K562 (cell line): ENCODE measurements around the gene JUNB. TPM values are rescaled to one million over a fixed set of nuclear protein-coding genes. Genes with fewer than 3 reads are reported as not detected.

Experiments used
- ATAC-seq: fragments of 200-7000 bp; cut with Tn5 transposase; 3 replicates; pipeline ENCODE4 v1.9.1; 2020; ENCODE audit warnings: moderate library complexity
- BruUV-seq: library from RNA; stranded (reverse); fragments of 400-500 nt; replicated peaks from 2 replicates; lab custom pipeline; 2021; lab: Mats Ljungman, UMichigan
- CTCF ChIA-PET: fragments of 300-600 bp; formaldehyde crosslinking; extraction: SDS; loops from one replicate; lab custom pipeline; 2021; ENCODE audit warnings: low intra/inter-chr PET ratio; lab: Yijun Ruan, JAX
- POLR2A ChIA-PET: fragments of 300-600, 350-650 bp; sonication (Branson Sonifier 250); formaldehyde crosslinking; extraction: SDS; loops from one replicate; lab custom pipeline; 2021; ENCODE audit warnings: antibody characterized with exemption, inconsistent platforms; lab: Yijun Ruan, JAX
- DNase-seq, 4 experiments: peaks; one replicate each; pipeline versions ENCODE4 v3.0.0 to v3.0.0-alpha.2; 2011 to 2018; ENCODE audit warnings: low spot score in 3 of 4, mixed read lengths in 3 of 4; ENCODE audit errors: extremely low read depth in 1 of 4
- FAIRE-seq: peaks from 2 replicates; lab custom pipeline; 2011; peaks lifted over from hg19 to GRCh38; lab: Jason Lieb, UNC
- H2AFZ ChIP-seq: 2 replicates; pipeline ENCODE4 v1.6.0; 2011; ENCODE audit warnings: low read depth, low read length, control low read depth, inconsistent platforms
- H3K27ac ChIP-seq: fragments of 200-600 bp; 3 replicates; pipeline ENCODE4 v1.8.0; 2011; ENCODE audit warnings: low read depth, mild to moderate bottlenecking, control low read depth, inconsistent platforms, low read length, moderate library complexity, mixed read lengths; ENCODE audit errors: extremely low read depth
- H3K27me3 ChIP-seq, 2 experiments: fragments of 300-600 bp in 1 of 2; 2 replicates in 1 of 2; 3 replicates in 1 of 2; pipeline versions ENCODE4 v1.6.0 to v1.8.0; 2011; ENCODE audit warnings: inconsistent platforms in 2 of 2, low read length in 2 of 2, mild to moderate bottlenecking in 1 of 2, mixed read lengths in 1 of 2, moderate library complexity in 1 of 2; ENCODE audit not compliant: control insufficient read depth in 2 of 2, insufficient read depth in 2 of 2
- H3K36me3 ChIP-seq: fragments of 300-600 bp; 3 replicates; pipeline ENCODE4 v1.8.0; 2011; ENCODE audit warnings: mild to moderate bottlenecking, low read length, inconsistent platforms; ENCODE audit not compliant: control insufficient read depth, insufficient read depth
- H3K4me1 ChIP-seq, 2 experiments: fragments of 200-600 bp in 1 of 2; replicated peaks in 1 of 2; 2 replicates in 1 of 2; 3 replicates in 1 of 2; pipeline versions ENCODE4 v1.5.1 to v1.8.0; 2011; ENCODE audit warnings: inconsistent platforms in 2 of 2, low read length in 2 of 2, mild to moderate bottlenecking in 1 of 2, mixed read lengths in 1 of 2, moderate library complexity in 1 of 2; ENCODE audit not compliant: control insufficient read depth in 2 of 2, insufficient read depth in 2 of 2
- H3K4me2 ChIP-seq: 2 replicates; pipeline ENCODE4 v1.6.1; 2011; ENCODE audit warnings: low read length, control low read depth, inconsistent platforms, mixed read lengths; ENCODE audit not compliant: insufficient read depth
- H3K4me3 ChIP-seq: fragments of 200-600 bp; sonication (generic), shearing (Covaris generic); 2 replicates; pipeline ENCODE4 v1.5.1; 2016; ENCODE audit warnings: control low read depth, inconsistent platforms
- H3K79me2 ChIP-seq: fragments of 200-600 bp; 3 replicates; pipeline ENCODE4 v1.8.0; 2011; ENCODE audit warnings: low read length, inconsistent platforms; ENCODE audit not compliant: control insufficient read depth, insufficient read depth
- H3K9ac ChIP-seq, 2 experiments: 2 replicates each; pipeline versions ENCODE4 v1.6.0 to v1.6.1; 2011; ENCODE audit warnings: low read depth in 2 of 2, low read length in 2 of 2, control low read depth in 1 of 2, inconsistent platforms in 1 of 2, mild to moderate bottlenecking in 1 of 2, mixed read lengths in 1 of 2; ENCODE audit not compliant: insufficient read depth in 1 of 2
- H3K9me1 ChIP-seq: one replicate; pipeline ENCODE4 v1.6.0; 2011; ENCODE audit warnings: inconsistent platforms, mild to moderate bottlenecking, low read length, moderate library complexity; ENCODE audit not compliant: control insufficient read depth, insufficient read depth
- H3K9me3 ChIP-seq: replicated peaks from 2 replicates; pipeline ENCODE4 v1.5.1; 2011; ENCODE audit warnings: low read depth, low read length, inconsistent platforms; ENCODE audit not compliant: control insufficient read depth, insufficient read depth
- H4K20me1 ChIP-seq: replicated peaks from 2 replicates; pipeline ENCODE4 v1.6.1; 2011; ENCODE audit warnings: low read length, inconsistent platforms, mixed read lengths; ENCODE audit not compliant: control insufficient read depth, insufficient read depth
- COPS2 ChIP-seq: fragments of 450-650 bp; conservative IDR thresholded peaks from 2 replicates; pipeline ENCODE4 v1.6.1; 2016; ENCODE audit warnings: mild to moderate bottlenecking, moderate library complexity
- HDAC2 ChIP-seq: fragments of 450-650 bp; IDR thresholded peaks from 2 replicates; pipeline ENCODE4 v1.6.1; 2016; ENCODE audit warnings: mild to moderate bottlenecking
- HNRNPK ChIP-seq: fragments of 200-400 bp; formaldehyde crosslinking; IDR thresholded peaks from one replicate; pipeline ENCODE4 v1.6.1; 2018; ENCODE audit warnings: mild to moderate bottlenecking, low read depth, low read length; ENCODE audit not compliant: poor library complexity, severe bottlenecking
- IRF9 ChIP-seq: fragments of 450-650 bp; IDR thresholded peaks from 2 replicates; pipeline ENCODE4 v1.6.1; 2016; ENCODE audit warnings: missing biosample characterization, missing genetic modification characterization
- MED1 ChIP-seq: sonication (generic); formaldehyde crosslinking; IDR thresholded peaks from 2 replicates; pipeline ENCODE4 v1.8.1; 2023; ENCODE audit warnings: missing genetic modification reagents, borderline replicate concordance
- NFE2 ChIP-seq: IDR thresholded peaks from 2 replicates; pipeline ENCODE4 v1.6.1; 2014; ENCODE audit warnings: antibody characterized with exemption, low read depth
- NR3C1 ChIP-seq: sonication (generic); formaldehyde crosslinking; IDR thresholded peaks from 2 replicates; pipeline ENCODE4 v1.8.1; 2022; ENCODE audit warnings: missing genetic modification reagents
- RBM14 ChIP-seq: fragments of 200-400 bp; formaldehyde crosslinking; IDR thresholded peaks from 2 replicates; pipeline ENCODE4 v1.6.1; 2018; ENCODE audit warnings: low read depth, mild to moderate bottlenecking, low read length, moderate library complexity, borderline replicate concordance; ENCODE audit not compliant: insufficient read depth
- TAF7 ChIP-seq: fragments of 450-650 bp; IDR thresholded peaks from 2 replicates; pipeline ENCODE4 v1.6.1; 2016; ENCODE audit warnings: missing genetic modification characterization, missing compliant biosample characterization
- TFE3 ChIP-seq: fragments of 450-650 bp; formaldehyde crosslinking; IDR thresholded peaks from 2 replicates; pipeline ENCODE4 v1.4.0; 2020; ENCODE audit warnings: mild to moderate bottlenecking, mixed read lengths
- ZNF277 ChIP-seq: fragments of 250-450 bp; sonication (Bioruptor Pico); IDR thresholded peaks from 2 replicates; pipeline ENCODE4 v1.8.0; 2022; ENCODE audit warnings: inconsistent platforms, mild to moderate bottlenecking, moderate library complexity, borderline replicate concordance
- WGBS: fragments of 100-300 bp; shearing (Covaris generic); methylation state at CpG from one replicate; pipeline ENCODE4 v1.1.6; 2016; ENCODE audit warnings: low coverage, mixed read lengths; ENCODE audit not compliant: insufficient coverage; ENCODE audit errors: missing lambda C conversion rate; 5-methylcytosine and 5-hydroxymethylcytosine counted together
- in situ Hi-C: fragments of 300-500 bp; cut with MboI; formaldehyde crosslinking; loops from 4 replicates; pipeline ENCODE4 v1.15.0; 2018; ENCODE audit warnings: inconsistent platforms, mixed read lengths
- intact Hi-C: fragments of 100-400 bp; cut with micrococcal nuclease; formaldehyde crosslinking; loops from 2 replicates; pipeline ENCODE4 v1.14.2; 2022
- polyA plus RNA-seq, 8 experiments: library from polyadenylated mRNA; depleted of rRNA in 4 of 8; stranded (reverse) in 5 of 8; unstranded in 3 of 8; fragments of >200 nt; fragmentation: Nextera tagmentation in 2 of 8; fragmentation: Illumina TruSeq in 1 of 8; extraction: Ambion mirVana in 2 of 8; extraction: Trizol in 1 of 8; gene quantifications; 2 replicates each; pipeline versions ENCODE4 v1.2.1 to v1.2.3, GENCODE V29; 2011 to 2014; ENCODE audit warnings: inconsistent platforms in 1 of 8, missing spikeins in 1 of 8
- total RNA-seq, 7 experiments: library from RNA; depleted of rRNA in 6 of 7; stranded (reverse); fragments of >200 nt in 6 of 7; fragmentation: Illumina TruSeq in 2 of 7; extraction: Trizol in 2 of 7; gene quantifications; 2 replicates each; pipeline versions ENCODE4 v1.2.1 to v1.2.3, GENCODE V29; 2011 to 2021; ENCODE audit warnings: low replicate concordance in 1 of 7

JUNB gene
- total and polyA plus RNA-seq, 9 of the 15 experiments (the other 6 are each of a cell fraction or from before 2014, with no cell fraction given), result 0.23 to 88.1 (median 13.1) TPM

- intact Hi-C loops, result no loop called here
- no peak for FAIRE-seq
These were observed 39.7 kb upstream of the JUNB start, which contains the start of gene BEST2 for GRCh38 chr19:12751635-12752034. Gene BEST2 (plus strand): TSS chr19:12751791. CDS start chr19:12752593, 802 bp downstream.

More at GRCh38 chr19:12751635-12752034, 39.7 kb upstream of the JUNB start, which contains the start of gene BEST2:
- Histone ChIP-seq H3K79me2 (no peaks in the 10 kb centered on the region), H3K4me3 (no peak within 1 kb of the TSS), H3K9me3 (peaks cover 8% of the 10 kb centered on the region), H4K20me1 (no peaks in the 10 kb centered on the region), H3K27ac (no peak within 1 kb of the TSS), H2AFZ (no peak within 1 kb of the TSS), H3K36me3 (peaks cover 14% of the 10 kb centered on the region; the same call in 1 of the 3 replicates), H3K27me3 (peaks cover 20 to 36% of the 10 kb centered on the region in 2 experiments; a peak in 3 of 5 replicates), H3K4me2 (no peak within 1 kb of the TSS), H3K4me1 (peaks cover 0 to 30% of the 10 kb centered on the region in 2 experiments; a peak in 3 of 5 replicates), H3K9me1 (no peaks in the 10 kb centered on the region), H3K9ac (peak within 1 kb of the TSS in 1 of 2 experiments; percentile 72; a peak in 2 of 4 replicates)
- in situ Hi-C loops, result no loop called here
- DNase-seq, result peak in 2 of 4 experiments; percentile 55
- ATAC-seq, result peak; percentile 49
- CTCF ChIA-PET, result no interaction called here
- 4% methylated on average over 8 of the region's 14 CpGs for WGBS
- BruUV-seq, result no TSS peak
- TF ChIP-seq NR3C1 (CRISPR knock-in tag) (no peak), ZNF277 (CRISPR knock-in tag) (no peak), COPS2 (no peak), HNRNPK (no peak), TAF7 (tag) (no peak), TFE3 (no peak), RBM14 (no peak), HDAC2 (no peak), IRF9 (tag) (no peak), MED1 (CRISPR knock-in tag) (no peak), NFE2 (no peak)
- POLR2A ChIA-PET, result interaction anchor here (0.6 to 1.9 kb wide), 7 partner anchors 16 to 766 kb away, joined by 3 to 5 read pairs (median 3); partner anchors contain the start of gene DHPS
